DMS 273 (cell line): ENCODE results near the gene RNF208.
A peak's percentile ranks its signal among the peaks of the same experiment; 100 is the strongest.

Experiments
- DNase-seq: peaks from one replicate; lab custom pipeline; 2025; ENCODE audit not compliant: unreplicated experiment; lab: John Stamatoyannopoulos, UW

RNF208 gene

GRCh38 chr9:137228506-137228967 is 6.5 kb upstream of the RNF208 start:
- no peak for DNase-seq

- no peak for DNase-seq
Observed at GRCh38 chr9:137227853-137228505, 5.9 kb upstream of the RNF208 start.

DNA sequence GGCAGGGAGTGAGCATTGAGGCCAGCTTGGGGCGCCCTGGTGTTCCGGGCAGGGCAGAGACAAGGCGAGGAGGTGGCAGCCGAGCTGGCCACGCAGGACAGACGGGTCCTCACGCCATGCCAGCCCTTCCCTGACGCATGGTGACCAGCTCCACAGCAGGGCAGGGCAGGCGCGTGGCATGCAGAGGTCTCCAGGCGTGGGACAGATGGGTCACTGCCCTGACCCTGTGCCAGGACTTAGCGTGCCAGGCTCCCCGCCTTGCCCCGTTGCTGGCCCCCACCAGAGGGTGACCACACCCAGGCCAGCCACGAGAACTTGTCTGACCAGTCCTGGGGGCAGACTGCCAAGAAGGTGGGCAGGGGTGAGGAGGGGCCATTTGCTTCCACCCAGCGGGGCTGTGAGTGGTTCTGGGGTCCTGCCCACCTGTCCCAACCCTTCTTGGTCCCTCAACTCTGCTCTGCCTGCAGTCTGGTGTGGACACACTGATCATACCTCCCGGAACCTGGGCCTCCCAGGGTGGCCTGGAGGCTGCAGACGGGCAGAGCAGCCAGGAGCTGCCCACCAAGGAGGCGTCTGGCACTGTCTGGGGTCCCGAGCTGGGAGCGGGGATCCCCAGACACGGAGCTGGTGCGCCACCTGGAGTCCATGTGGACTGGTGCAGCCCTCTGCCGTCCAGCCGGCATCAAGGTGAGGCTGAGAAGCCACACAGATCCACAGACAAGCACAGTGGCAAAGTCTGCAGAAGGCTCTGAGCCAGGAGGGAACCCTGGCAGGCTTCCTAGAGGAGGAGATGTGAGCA is 5.2 kb upstream of the RNF208 start, which contains the start of gene RNF224:
RNF224 (plus strand) TSS at position 449 of the 799 bp plus-strand sequence. CDS start 834 bp downstream, outside the sequence.
- DNase-seq = peak; percentile 89

GRCh38 chr9:137226338-137227053 is 4.5 kb upstream of the RNF208 start:
- DNase-seq = no peak

DNA sequence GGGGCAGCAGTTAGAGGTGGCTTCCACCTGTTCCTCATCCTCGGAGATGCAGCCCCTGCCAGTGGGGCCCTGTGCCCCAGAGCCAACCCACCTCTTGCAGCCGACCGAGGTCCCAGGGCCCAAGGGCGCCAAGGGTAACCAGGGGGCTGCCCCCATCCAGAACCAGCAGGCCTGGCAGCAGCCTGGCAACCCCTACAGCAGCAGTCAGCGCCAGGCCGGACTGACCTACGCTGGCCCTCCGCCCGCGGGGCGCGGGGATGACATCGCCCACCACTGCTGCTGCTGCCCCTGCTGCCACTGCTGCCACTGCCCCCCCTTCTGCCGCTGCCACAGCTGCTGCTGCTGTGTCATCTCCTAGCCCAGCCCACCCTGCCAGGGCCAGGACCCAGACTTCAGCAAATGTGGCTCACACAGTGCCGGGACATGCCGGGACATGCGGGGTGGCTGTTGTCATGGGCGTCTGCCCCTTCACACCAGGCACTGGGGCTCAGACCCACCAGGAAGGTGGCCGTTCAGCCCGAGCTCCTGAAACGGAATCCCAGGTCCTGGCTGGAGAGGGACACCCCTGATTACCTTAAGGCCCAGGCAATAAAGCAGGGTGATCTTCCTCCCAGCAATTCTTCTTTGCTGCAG is 3.8 kb upstream of the RNF208 start:
- DNase-seq = no peak

DNA sequence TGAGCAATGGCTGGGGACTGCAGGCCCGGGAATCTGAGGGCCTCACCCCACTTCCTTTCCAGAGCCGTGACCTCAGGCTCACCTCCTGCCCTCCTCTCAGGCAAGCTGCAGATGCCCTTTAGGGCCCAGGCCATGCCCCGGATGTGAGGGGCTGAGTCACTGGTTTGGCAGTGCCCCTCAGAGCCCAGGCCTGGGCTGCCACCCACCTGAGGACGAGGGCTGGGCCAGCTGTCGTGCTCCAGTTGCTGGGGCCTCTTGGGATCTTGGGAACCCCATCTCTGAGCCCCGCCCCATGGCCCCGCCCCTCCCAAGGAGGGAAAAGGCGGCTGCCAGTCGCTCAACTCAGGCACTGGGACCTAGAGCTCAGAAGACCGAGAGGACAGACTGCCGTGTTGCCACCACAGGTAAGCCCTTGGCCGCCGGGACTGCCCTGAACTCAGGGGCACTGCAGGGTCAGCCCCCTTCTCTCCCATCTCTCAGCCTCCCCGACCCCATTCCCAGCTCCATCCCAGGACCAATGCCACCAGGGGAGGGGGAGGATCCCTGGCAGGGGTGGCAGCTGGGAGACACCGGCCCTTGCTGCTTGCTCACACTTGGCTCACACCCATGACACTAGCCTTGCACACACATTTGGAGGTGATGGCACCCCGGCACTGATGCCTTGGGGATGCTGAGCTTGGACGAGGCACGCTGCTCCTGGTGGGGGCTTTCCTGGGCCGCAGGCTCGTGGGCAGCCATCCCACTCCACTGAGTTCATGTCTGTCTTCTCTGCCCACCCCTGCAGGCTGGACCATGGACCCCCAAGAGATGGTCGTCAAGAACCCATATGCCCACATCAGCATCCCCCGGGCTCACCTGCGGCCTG is 3.0 kb upstream of the RNF208 start, which contains the start of gene CYSRT1:
CYSRT1 (plus strand) TSS at position 345 of the 865 bp plus-strand sequence; CDS start at position 793, 448 bp downstream.
- no peak for DNase-seq

- DNase-seq = peak; percentile 98
Observed at GRCh38 chr9:137223078-137223970, 1.3 kb upstream of the RNF208 start.

GRCh38 chr9:137221506-137222111 is 431 bp downstream of the RNF208 start:
- no peak for DNase-seq

- no peak for DNase-seq
Observed at GRCh38 chr9:137221095-137221505, 940 bp downstream of the RNF208 start.

GRCh38 chr9:137220317-137221094 is 1.5 kb downstream of the RNF208 start:
- DNase-seq = no peak

DNA sequence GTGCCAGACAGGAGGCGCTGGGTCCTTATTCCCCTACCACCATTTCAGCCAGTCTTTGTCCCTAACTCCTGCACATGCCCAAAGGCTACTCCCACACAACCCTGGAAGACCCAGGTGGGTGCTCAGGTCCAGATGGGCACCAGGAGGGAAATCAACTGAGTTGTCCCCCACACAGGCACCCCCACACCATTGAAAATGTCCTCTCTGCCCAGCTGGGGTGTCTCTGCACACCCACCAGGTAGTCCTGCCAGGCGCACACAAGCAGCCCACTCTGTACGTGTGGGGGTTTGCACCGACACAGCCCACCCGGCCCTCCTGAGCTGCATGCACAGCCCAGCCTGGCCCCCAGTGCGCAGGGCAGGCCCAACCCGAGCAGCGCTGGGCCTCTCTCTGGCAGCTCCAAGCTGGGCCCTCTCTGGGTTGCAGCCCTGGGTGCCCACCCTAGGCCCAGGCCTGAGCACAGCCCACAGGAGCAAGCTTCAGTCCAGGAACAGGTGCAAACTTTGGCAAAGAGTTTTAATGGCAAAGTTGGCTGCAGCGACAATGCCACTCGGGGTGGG is 2.2 kb downstream of the RNF208 start:
- no peak for DNase-seq

- DNase-seq = no peak
Observed at GRCh38 chr9:137218754-137219271, 3.2 kb downstream of the RNF208 start.

DNA sequence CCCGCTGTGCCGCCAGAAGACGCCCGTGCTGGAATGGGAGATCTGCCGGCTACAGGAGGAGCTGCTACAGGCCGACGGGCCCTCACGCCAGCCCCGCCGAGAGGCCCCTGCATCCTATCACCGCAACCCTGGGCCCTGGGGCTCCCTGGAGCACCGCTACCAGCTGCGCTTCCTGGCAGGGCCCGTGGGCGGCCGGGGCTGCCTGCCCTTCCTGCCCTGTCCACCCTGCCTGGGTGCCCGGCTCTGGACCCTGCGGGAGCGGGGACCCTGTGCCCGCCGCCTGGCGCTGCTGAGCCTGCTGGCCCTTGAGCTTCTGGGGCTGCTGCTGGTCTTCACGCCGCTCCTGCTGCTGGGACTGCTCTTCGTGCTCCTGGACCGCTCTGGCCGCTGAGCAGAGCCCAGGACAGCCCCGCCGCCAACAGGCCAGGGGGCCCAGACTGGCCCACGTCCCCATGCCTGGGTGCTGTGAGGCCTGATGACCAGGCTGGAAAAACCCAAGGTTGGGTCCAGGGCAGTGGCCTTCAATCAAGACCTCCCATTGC is 3.8 kb downstream of the RNF208 start:
- no peak for DNase-seq

DNA sequence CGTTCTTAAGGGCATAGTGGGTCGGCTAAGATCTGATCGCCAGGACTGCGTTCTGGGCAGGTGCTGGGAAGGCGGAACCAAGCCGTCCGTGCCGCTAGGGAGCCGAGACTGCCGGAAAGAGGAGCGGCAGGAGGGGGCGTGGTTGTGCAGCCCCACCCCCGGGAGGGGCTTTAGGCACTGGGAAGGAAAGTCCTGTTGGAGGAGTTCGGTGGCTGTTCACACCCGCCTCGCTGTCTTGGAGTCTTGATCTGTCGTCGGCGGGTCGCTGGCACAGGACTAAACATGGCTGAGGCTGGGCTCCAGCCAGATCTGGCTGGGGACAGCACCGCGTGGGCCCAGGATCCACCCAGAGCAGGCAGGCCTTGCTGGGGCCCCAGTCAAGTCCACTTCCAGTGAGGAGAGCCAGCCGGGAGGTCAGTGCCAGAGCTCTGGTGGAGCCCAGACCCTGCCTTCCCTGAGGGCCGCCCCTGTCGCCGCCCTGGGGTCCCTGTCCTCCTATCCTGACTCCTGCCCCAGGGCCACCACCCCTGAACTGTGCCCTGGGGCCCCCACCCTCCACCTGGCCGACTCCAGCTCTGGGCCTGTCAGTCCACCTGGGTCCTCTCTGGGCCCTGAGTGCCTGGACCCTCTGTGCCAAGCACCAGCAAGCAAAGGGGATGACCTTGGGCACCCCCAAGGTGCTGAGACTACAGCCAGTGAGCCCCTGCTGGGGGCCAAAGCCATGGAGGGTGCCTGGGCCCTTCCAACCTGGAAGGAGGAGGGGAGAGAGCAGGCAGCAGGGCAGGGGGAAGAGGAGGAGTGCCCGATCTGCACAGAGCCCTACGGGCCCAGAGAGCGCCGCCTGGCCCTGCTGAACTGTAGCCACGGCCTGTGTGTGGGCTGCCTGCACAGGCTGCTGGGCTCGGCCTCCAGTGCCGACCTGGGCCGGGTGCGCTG is 4.5 kb downstream of the RNF208 start:
- DNase-seq = peak; percentile 84

GRCh38 chr9:137216188-137216965 is 5.7 kb downstream of the RNF208 start:
- no peak for DNase-seq
